KMS-11 (cell line): ENCODE results near the gene IFT122.

Experiments used
- H2AFZ ChIP-seq: fragments of 200-600 bp; sonication (generic); 2 replicates; pipeline ENCODE4 v1.6.1; 2016; ENCODE audit warnings: antibody characterized with exemption, mixed run types, low read depth
- H3K27ac ChIP-seq: fragments of 200-600 bp; sonication (generic); 2 replicates; pipeline ENCODE4 v1.6.1; 2016; ENCODE audit warnings: mild to moderate bottlenecking, mixed run types
- H3K27me3 ChIP-seq: fragments of 200-600 bp; sonication (generic); 2 replicates; pipeline ENCODE4 v1.6.1; 2017; ENCODE audit warnings: mild to moderate bottlenecking, low read depth, mixed run types, moderate library complexity; ENCODE audit not compliant: insufficient read depth
- H3K36me3 ChIP-seq: fragments of 200-600 bp; sonication (generic); 2 replicates; pipeline ENCODE4 v1.6.1; 2017; ENCODE audit warnings: mild to moderate bottlenecking, mixed run types; ENCODE audit not compliant: insufficient read depth
- H3K4me1 ChIP-seq: fragments of 200-600 bp; sonication (generic); 2 replicates; pipeline ENCODE4 v1.6.1; 2016; ENCODE audit warnings: mild to moderate bottlenecking, low read depth, mixed run types; ENCODE audit not compliant: poor library complexity, severe bottlenecking
- H3K4me2 ChIP-seq: fragments of 200-600 bp; sonication (generic); 2 replicates; pipeline ENCODE4 v1.7.0; 2016; ENCODE audit warnings: mild to moderate bottlenecking, mixed run types
- H3K4me3 ChIP-seq: fragments of 200-600 bp; sonication (generic); IDR thresholded peaks from 2 replicates; pipeline ENCODE4 v1.6.1; 2017; ENCODE audit warnings: low read depth, low read length, mixed read lengths; ENCODE audit not compliant: insufficient read depth
- H3K79me2 ChIP-seq: fragments of 200-600 bp; sonication (generic); 2 replicates; pipeline ENCODE4 v1.6.1; 2016; ENCODE audit warnings: low read depth, mixed run types; ENCODE audit not compliant: insufficient read depth
- H3K9ac ChIP-seq: fragments of 200-600 bp; sonication (generic); 2 replicates; pipeline ENCODE4 v1.6.1; 2016; ENCODE audit warnings: mild to moderate bottlenecking, mixed run types
- H4K20me1 ChIP-seq: fragments of 200-600 bp; sonication (generic); 2 replicates; pipeline ENCODE4 v1.6.1; 2016; ENCODE audit warnings: mild to moderate bottlenecking, mixed run types; ENCODE audit not compliant: insufficient read depth
- CTCF ChIP-seq: fragments of 200-600 bp; sonication (generic); conservative IDR thresholded peaks from 2 replicates; pipeline ENCODE4 v1.6.1; 2017; ENCODE audit warnings: low read depth, mild to moderate bottlenecking, antibody characterized with exemption, low read length, moderate library complexity, mixed read lengths

IFT122 gene

GRCh38 chr3:129424185-129424841 lies 15.7 kb upstream of the IFT122 start:
- no peak overlapping the region for H3K9ac ChIP-seq
- TF ChIP-seq CTCF: no peak
- H3K79me2 ChIP-seq: no peaks in the 10 kb centered on the region
- H3K36me3 ChIP-seq: no peaks in the 10 kb centered on the region
- H3K27ac ChIP-seq: no peak overlapping the region
- H2AFZ ChIP-seq: no peak overlapping the region
- H3K4me2 ChIP-seq: no peak overlapping the region
- H3K4me3 ChIP-seq: no peak overlapping the region
- no peaks in the 10 kb centered on the region; the same call in 1 of the 2 replicates for H3K27me3 ChIP-seq
- H3K4me1 ChIP-seq: peaks cover 24% of the 10 kb centered on the region
- H4K20me1 ChIP-seq: no peaks in the 10 kb centered on the region

DNA sequence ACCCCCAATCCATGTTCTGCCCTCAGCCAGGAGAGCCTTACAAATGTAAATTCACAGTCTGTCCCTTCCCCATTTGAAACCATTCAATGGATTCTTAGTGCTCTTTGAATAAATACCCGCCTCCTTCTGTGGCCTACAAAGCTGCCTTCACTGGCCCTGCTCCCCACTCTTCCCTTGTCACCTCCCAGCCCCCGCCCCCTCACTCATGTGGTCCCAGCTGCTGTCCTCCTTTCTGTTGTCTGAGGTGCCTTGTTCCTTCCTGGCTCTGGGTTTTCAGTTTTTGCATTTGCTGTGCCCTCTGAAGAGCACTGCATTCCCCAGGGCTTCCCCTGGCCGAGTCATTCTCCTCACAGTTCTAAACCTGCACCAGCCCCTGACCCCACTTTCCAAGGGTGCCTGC lies 14.8 kb upstream of the IFT122 start:
- Histone ChIP-seq H3K36me3 (no peaks in the 10 kb centered on the region), H2AFZ (no peak overlapping the region), H4K20me1 (no peaks in the 10 kb centered on the region), H3K9ac (no peak overlapping the region), H3K79me2 (no peaks in the 10 kb centered on the region), H3K4me3 (no peak overlapping the region), H3K4me2 (no peak overlapping the region), H3K4me1 (peaks cover 33% of the 10 kb centered on the region), H3K27me3 (no peaks in the 10 kb centered on the region; the same call in 1 of the 2 replicates), H3K27ac (no peak overlapping the region)
- TF ChIP-seq CTCF: no peak

GRCh38 chr3:129425619-129426018 lies 14.4 kb upstream of the IFT122 start:
- Histone ChIP-seq H3K4me1 (peaks cover 37% of the 10 kb centered on the region), H3K27ac (no peak overlapping the region), H3K9ac (no peak overlapping the region), H2AFZ (no peak overlapping the region), H3K36me3 (no peaks in the 10 kb centered on the region), H4K20me1 (no peaks in the 10 kb centered on the region), H3K27me3 (no peaks in the 10 kb centered on the region; the same call in 1 of the 2 replicates), H3K4me2 (no peak overlapping the region), H3K4me3 (no peak overlapping the region), H3K79me2 (no peaks in the 10 kb centered on the region)
- no peak for TF ChIP-seq CTCF

DNA sequence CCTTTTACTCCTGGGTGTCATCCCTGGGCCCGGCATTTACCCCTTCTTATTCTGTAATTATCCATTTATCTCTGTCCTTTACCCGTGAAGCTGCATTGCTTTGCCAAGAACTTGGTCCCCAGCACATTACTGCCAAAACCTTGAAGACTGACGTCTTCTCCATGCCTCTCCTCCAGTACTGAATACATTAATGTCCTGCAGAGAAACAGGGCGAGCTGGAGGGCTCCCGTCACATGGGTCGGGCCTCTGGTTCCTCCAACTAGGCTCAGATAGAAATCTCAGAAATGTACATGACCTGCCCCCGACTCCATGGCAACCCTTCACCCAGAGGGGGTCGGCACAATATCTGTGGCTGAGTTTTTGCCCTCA lies 12.0 kb upstream of the IFT122 start:
- peak overlapping the region; percentile 49; the same call in 1 of the 2 replicates for H2AFZ ChIP-seq

More for the DNA sequence above, 12.0 kb upstream of the IFT122 start:
- no peak for TF ChIP-seq CTCF
- Histone ChIP-seq H3K4me2 (peak overlapping the region; percentile 70), H4K20me1 (no peaks in the 10 kb centered on the region), H3K79me2 (no peaks in the 10 kb centered on the region), H3K27ac (no peak overlapping the region), H3K36me3 (no peaks in the 10 kb centered on the region; the same call in 1 of the 2 replicates), H3K27me3 (no peaks in the 10 kb centered on the region; the same call in 1 of the 2 replicates), H3K4me3 (peak overlapping the region; percentile 91), H3K9ac (no peak overlapping the region), H3K4me1 (peaks cover 46% of the 10 kb centered on the region)
